Upper lobe of right lung (tissue), 1 donor: Measurements from ENCODE around the gene PLEKHA6. TPM values are rescaled to one million over a fixed set of nuclear protein-coding genes. Genes with fewer than 3 reads are reported as not detected.

Source experiments
- ATAC-seq: fragments of 200-7000 bp; cut with Tn5 transposase; one replicate; pipeline ENCODE4 v1.9.1; 2020; ENCODE audit warnings: mild to moderate bottlenecking, moderate library complexity
- DNase-seq: peaks from one replicate; pipeline ENCODE4 v3.0.0-alpha.2; 2020
- H3K27ac ChIP-seq: fragments of 200-600 bp; one replicate; pipeline ENCODE4 v1.8.0; 2022
- H3K27me3 ChIP-seq: fragments of 200-600 bp; one replicate; pipeline ENCODE4 v1.8.0; 2022; ENCODE audit warnings: mild to moderate bottlenecking
- H3K36me3 ChIP-seq: fragments of 200-600 bp; one replicate; pipeline ENCODE4 v1.8.0; 2022
- H3K4me1 ChIP-seq: fragments of 200-600 bp; one replicate; pipeline ENCODE4 v1.8.0; 2022
- H3K4me3 ChIP-seq: fragments of 200-600 bp; one replicate; pipeline ENCODE4 v1.8.0; 2022; ENCODE audit warnings: mild to moderate bottlenecking
- H3K9me3 ChIP-seq: fragments of 200-600 bp; one replicate; pipeline ENCODE4 v1.8.0; 2022
- CTCF ChIP-seq: fragments of 200-600 bp; IDR thresholded peaks from one replicate; pipeline ENCODE4 v1.8.0; 2022; ENCODE audit warnings: antibody characterized with exemption
- intact Hi-C: fragments of 100-400 bp; cut with DNase I; formaldehyde crosslinking; loops from one replicate; pipeline ENCODE4 v1.11.0; 2022
- total RNA-seq: library from RNA; stranded (reverse); fragmentation: NEBNext Ultra II Directional; extraction: Animal tissue kit (Norgen Biotek cat#: 25700); gene quantifications from one replicate; pipeline ENCODE4 v1.2.1, GENCODE V29; 2021
- donor health status: DM: no; HTN: yes; CAD: no; lungs with severe emphysema.

PLEKHA6 gene
- total RNA-seq, 1 donor from 2014 or later = 7.1 TPM

- Histone ChIP-seq H3K27ac (no peak overlapping the region), H3K36me3 (no peaks in the 10 kb centered on the region)
These were observed 131.5 kb downstream of the PLEKHA6 start for GRCh38 chr1:204227996-204228785.

GRCh38 chr1:204227351-204227750, 132.4 kb downstream of the PLEKHA6 start:
- ATAC-seq = no peak
- H3K4me3 ChIP-seq = no peak overlapping the region
- no peak overlapping the region for H3K27ac ChIP-seq
- no peaks in the 10 kb centered on the region for H3K9me3 ChIP-seq
- no peak for DNase-seq
- no peak for TF ChIP-seq CTCF
- no peaks in the 10 kb centered on the region for H3K4me1 ChIP-seq
- H3K36me3 ChIP-seq = no peaks in the 10 kb centered on the region
- intact Hi-C loops = no loop called here
- H3K27me3 ChIP-seq = no peaks in the 10 kb centered on the region

More at GRCh38 chr1:204227996-204228785, 131.5 kb downstream of the PLEKHA6 start:
- no peak for TF ChIP-seq CTCF
- no peak for DNase-seq
- intact Hi-C loops = no loop called here
- no peak for ATAC-seq
- no peaks in the 10 kb centered on the region for H3K9me3 ChIP-seq
- H3K4me3 ChIP-seq = no peak overlapping the region
- no peaks in the 10 kb centered on the region for H3K27me3 ChIP-seq
- H3K4me1 ChIP-seq = no peaks in the 10 kb centered on the region

- Histone ChIP-seq H3K9me3 (no peaks in the 10 kb centered on the region), H3K4me1 (no peaks in the 10 kb centered on the region), H3K36me3 (no peaks in the 10 kb centered on the region), H3K4me3 (no peak overlapping the region), H3K27me3 (no peaks in the 10 kb centered on the region), H3K27ac (peak overlapping the region; percentile 2)
- ATAC-seq (peak; percentile 64), DNase-seq (no peak)
- no peak for TF ChIP-seq CTCF
- intact Hi-C loops = no loop called here
These were observed 133.6 kb downstream of the PLEKHA6 start for GRCh38 chr1:204225841-204226735.

- ATAC-seq (no peak), DNase-seq (no peak)
- no peaks in the 10 kb centered on the region for H3K4me1 ChIP-seq
- intact Hi-C loops = no loop called here
- H3K27ac ChIP-seq = no peak overlapping the region
- H3K27me3 ChIP-seq = no peaks in the 10 kb centered on the region
- TF ChIP-seq CTCF = no peak
- no peak overlapping the region for H3K4me3 ChIP-seq
- no peaks in the 10 kb centered on the region for H3K9me3 ChIP-seq
- H3K36me3 ChIP-seq = no peaks in the 10 kb centered on the region
These were observed 135.1 kb downstream of the PLEKHA6 start for GRCh38 chr1:204224655-204225054.

GRCh38 chr1:204223129-204223860, 136.4 kb downstream of the PLEKHA6 start:
- TF ChIP-seq CTCF = no peak
- DNase-seq (no peak), ATAC-seq (no peak)
- intact Hi-C loops = no loop called here
- H3K27me3 ChIP-seq = no peaks in the 10 kb centered on the region
- H3K9me3 ChIP-seq = no peaks in the 10 kb centered on the region
- no peak overlapping the region for H3K27ac ChIP-seq
- no peaks in the 10 kb centered on the region for H3K4me1 ChIP-seq
- no peaks in the 10 kb centered on the region for H3K36me3 ChIP-seq
- no peak overlapping the region for H3K4me3 ChIP-seq
